ENCODE data around the gene MEF2C.

GRCh38 chr5:88884608-88884877 is 1.6 kb upstream of the MEF2C start:
- no peak for TF ChIP-seq CTCF (IDR thresholded peaks at IDR 0.05)
- TF ChIP-seq POLR2AphosphoS5 (IDR thresholded peaks at IDR 0.05): no peak
- TF ChIP-seq EP300 (IDR thresholded peaks at IDR 0.05; ENCODE audit: low read depth): no peak
